ENCODE results near the gene LSM14A.

DNA sequence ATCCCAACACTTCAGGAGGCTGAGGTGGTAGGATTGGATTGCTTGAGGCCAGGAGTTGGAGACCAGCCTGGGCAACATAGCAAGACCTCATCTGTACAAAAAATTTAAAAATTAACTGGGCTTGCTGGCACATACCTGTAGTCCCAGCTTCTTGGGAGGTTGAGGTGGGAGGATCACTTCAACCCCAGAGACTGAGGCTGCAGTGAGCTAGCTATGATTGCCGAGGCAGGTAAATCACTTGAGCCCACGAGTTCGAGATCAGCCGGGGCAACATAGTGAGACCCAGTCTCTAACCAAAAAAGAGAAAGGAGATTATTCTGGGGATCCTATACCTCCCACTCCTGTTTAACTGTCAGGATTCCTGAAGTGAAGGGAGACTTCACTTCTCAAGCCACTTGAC, 65.6 kb downstream of the LSM14A start:
- TF ChIP-seq, protein P1, sequence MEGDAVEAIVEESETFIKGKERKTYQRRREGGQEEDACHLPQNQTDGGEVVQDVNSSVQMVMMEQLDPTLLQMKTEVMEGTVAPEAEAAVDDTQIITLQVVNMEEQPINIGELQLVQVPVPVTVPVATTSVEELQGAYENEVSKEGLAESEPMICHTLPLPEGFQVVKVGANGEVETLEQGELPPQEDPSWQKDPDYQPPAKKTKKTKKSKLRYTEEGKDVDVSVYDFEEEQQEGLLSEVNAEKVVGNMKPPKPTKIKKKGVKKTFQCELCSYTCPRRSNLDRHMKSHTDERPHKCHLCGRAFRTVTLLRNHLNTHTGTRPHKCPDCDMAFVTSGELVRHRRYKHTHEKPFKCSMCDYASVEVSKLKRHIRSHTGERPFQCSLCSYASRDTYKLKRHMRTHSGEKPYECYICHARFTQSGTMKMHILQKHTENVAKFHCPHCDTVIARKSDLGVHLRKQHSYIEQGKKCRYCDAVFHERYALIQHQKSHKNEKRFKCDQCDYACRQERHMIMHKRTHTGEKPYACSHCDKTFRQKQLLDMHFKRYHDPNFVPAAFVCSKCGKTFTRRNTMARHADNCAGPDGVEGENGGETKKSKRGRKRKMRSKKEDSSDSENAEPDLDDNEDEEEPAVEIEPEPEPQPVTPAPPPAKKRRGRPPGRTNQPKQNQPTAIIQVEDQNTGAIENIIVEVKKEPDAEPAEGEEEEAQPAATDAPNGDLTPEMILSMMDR (IDR thresholded peaks at IDR 0.05; ENCODE audit: low read length): no peak
- TF ChIP-seq EZH2phosphoT487 (IDR thresholded peaks at IDR 0.05; ENCODE audit: low read length): no peak

Data from MM.1S (cell line).